Measurements from ENCODE around the gene SHC4. TPM values are rescaled to one million over a fixed set of nuclear protein-coding genes. Genes with fewer than 3 reads are reported as not detected.

Gene SHC4
- total and polyA plus RNA-seq, 2 of the 8 experiments (the other 6 are each of a cell fraction or from before 2014, with no cell fraction given), result 0.15 to 0.30 TPM

DNA sequence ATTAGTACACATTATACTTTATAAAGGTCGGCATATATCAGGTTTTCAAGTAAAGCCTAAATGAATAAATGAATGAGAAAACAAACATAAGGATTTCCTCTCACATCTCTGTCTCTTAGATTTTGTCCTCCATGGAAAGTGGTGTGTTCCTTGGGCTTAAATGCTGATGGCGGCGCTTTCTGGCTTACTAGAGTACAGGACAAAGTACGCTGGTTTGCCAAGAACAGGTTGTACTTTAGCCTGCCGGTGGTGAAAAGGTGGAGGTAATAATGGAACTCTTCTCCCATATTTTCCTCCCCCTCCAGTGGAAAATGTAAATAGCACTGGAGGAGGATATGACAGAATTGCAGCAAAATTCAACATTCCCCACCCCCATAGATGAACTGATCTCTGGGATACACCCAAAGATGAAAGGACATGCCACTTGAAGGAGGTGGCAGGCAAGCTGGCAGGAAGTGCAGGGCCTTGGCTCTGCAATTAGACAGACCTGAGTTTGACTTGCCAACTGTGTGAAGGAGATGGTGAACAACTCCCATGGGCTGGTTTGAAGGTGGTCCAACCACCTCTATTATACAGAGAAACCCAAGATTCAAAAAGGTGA, 182.1 kb downstream of the SHC4 start:
- H3K4me2 ChIP-seq (ENCODE audit: insufficient read depth in 1 of 2, low read depth in 2 of 2, low read length in 2 of 2), result no peak overlapping the region
- H2AK5ac ChIP-seq (ENCODE audit: low read depth, low read length), result no peak overlapping the region
- peaks cover 0 to 29% (median 16%) of the 10 kb centered on the region in 4 experiments; a peak in 6 of 8 replicates for H3K36me3 ChIP-seq (ENCODE audit: control insufficient read depth in 2 of 4, insufficient read depth in 4 of 4, low read length in 3 of 4)
- H3K27ac ChIP-seq (ENCODE audit: low read depth, low read length), result no peak overlapping the region
- no peaks in the 10 kb centered on the region; the same call in 1 of the 2 replicates for H3K23me2 ChIP-seq (ENCODE audit: low read depth, low read length)
- ChIA-PET POLR2A (ENCODE audit: partially characterized antibody) (no interaction called here), CTCF (ENCODE audit: partially characterized antibody) (no interaction called here)
- H3K27me3 ChIP-seq (replicated peaks in 1 of 4; ENCODE audit: control insufficient read depth in 3 of 4, extremely low read depth in 1 of 4, insufficient read depth in 3 of 4, low read length in 3 of 4), result no peaks in the 10 kb centered on the region
- H3K4ac ChIP-seq (replicated peaks; ENCODE audit: insufficient read length, low read depth, low read length), result no peak overlapping the region
- H3K9me3 ChIP-seq (ENCODE audit: insufficient read depth in 2 of 2, low read depth in 1 of 2, low read length in 1 of 2), result no peaks in the 10 kb centered on the region
- no peaks in the 10 kb centered on the region for H3K79me1 ChIP-seq (ENCODE audit: low read depth, low read length)
- no peak overlapping the region for H2AFZ ChIP-seq (ENCODE audit: low read length)
- no peak overlapping the region for H3K4me3 ChIP-seq (ENCODE audit: extremely low read depth in 1 of 4, insufficient read depth in 2 of 4, low read depth in 3 of 4, low read length in 4 of 4)
- no peak overlapping the region for H2BK12ac ChIP-seq (ENCODE audit: low read depth, low read length)
- H3K23ac ChIP-seq (ENCODE audit: insufficient read length), result no peak overlapping the region
- no peaks in the 10 kb centered on the region for H3K79me2 ChIP-seq (ENCODE audit: control insufficient read depth in 1 of 2, insufficient read depth in 2 of 2, low read length in 2 of 2)
- H2BK120ac ChIP-seq (replicated peaks; ENCODE audit: low read depth, low read length), result no peak overlapping the region
- no peak overlapping the region for H4K8ac ChIP-seq (ENCODE audit: extremely low read depth, insufficient read depth, low read length)
- FAIRE-seq, result no peak
- 92% methylated on average over 5 of the region's 5 CpGs; no CpG with 5 or more reads in 1 of the 2 experiments for WGBS, 2 experiments (ENCODE audit: extremely low coverage in 1 of 2, insufficient coverage in 1 of 2, insufficient read length in 1 of 2, insufficient replicate concordance in 2 of 2, low coverage in 1 of 2, low lambda C conversion rate in 2 of 2, missing lambda C conversion rate in 1 of 2)
- H2BK20ac ChIP-seq (ENCODE audit: low read length), result no peak overlapping the region
- H4K91ac ChIP-seq (replicated peaks; ENCODE audit: insufficient read length, low read length), result no peak overlapping the region
- H4K5ac ChIP-seq (ENCODE audit: insufficient read length, low read depth, low read length), result no peak overlapping the region
- no peak overlapping the region for H2BK5ac ChIP-seq (ENCODE audit: low read depth, low read length)
- no peak for DNase-seq (ENCODE audit: low read depth in 1 of 2, low spot score in 2 of 2)
- H2BK15ac ChIP-seq (ENCODE audit: low read length), result no peak overlapping the region
- no peak overlapping the region for H3K56ac ChIP-seq (replicated peaks; ENCODE audit: insufficient read length, low read depth, low read length)
- peaks cover 0 to 2% of the 10 kb centered on the region in 2 experiments for H4K20me1 ChIP-seq (replicated peaks in 1 of 2; ENCODE audit: control insufficient read depth in 1 of 2, insufficient read depth in 2 of 2, low read length in 2 of 2)
- no peak overlapping the region for H3K14ac ChIP-seq (ENCODE audit: insufficient read length)
- H3K18ac ChIP-seq (ENCODE audit: extremely low read depth, low read length), result no peak overlapping the region
- no peaks in the 10 kb centered on the region for H3K4me1 ChIP-seq (replicated peaks in 1 of 4; ENCODE audit: control insufficient read depth in 3 of 4, insufficient read depth in 4 of 4, low read length in 3 of 4)
- no peak overlapping the region for H3K9ac ChIP-seq (replicated peaks in 1 of 4; ENCODE audit: extremely low read depth in 1 of 4, low read depth in 3 of 4, low read length in 3 of 4)
- TF ChIP-seq, protein P1, sequence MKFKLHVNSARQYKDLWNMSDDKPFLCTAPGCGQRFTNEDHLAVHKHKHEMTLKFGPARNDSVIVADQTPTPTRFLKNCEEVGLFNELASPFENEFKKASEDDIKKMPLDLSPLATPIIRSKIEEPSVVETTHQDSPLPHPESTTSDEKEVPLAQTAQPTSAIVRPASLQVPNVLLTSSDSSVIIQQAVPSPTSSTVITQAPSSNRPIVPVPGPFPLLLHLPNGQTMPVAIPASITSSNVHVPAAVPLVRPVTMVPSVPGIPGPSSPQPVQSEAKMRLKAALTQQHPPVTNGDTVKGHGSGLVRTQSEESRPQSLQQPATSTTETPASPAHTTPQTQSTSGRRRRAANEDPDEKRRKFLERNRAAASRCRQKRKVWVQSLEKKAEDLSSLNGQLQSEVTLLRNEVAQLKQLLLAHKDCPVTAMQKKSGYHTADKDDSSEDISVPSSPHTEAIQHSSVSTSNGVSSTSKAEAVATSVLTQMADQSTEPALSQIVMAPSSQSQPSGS (IDR thresholded peaks at IDR 0.05; ENCODE audit: low read length), result no peak
